ENCODE results near the gene MGST3. TPM values are rescaled to one million over a fixed set of nuclear protein-coding genes. Genes with fewer than 3 reads are reported as not detected.
"Not testable (repeated sequence)": the region's sequence is repeated elsewhere in the genome, so short reads cannot be mapped to it uniquely, and the experiment has no call there.

MGST3 gene
- total RNA-seq, 1 experiment from 2014 or later = 103 TPM

DNA sequence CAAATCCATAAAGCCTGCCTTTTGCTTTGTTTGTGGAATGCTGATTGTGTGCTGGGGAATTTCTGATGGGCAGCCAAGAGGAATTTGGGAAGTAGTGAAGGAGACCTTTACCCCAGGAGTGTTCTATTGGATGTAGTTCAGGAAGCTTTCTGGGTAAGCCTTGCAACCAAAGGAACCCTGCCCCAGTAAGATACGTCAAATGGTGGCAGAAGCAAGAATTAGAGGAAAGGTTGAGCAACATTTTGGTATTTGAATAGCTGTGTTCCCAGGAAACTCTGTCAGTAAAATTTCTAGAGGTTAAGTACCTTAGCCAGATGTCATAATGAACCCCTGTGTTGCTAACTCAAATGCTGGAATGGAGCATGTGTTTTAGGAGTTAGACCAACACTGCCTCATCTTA is 6.4 kb downstream of the MGST3 start:
- POLR2A ChIA-PET = interaction anchor here (0.6 kb wide), 1 partner anchor 72 kb away, joined by 8 read pairs; no protein-coding TSS in a partner anchor
- CTCF ChIA-PET = no interaction called here
- Histone ChIP-seq H3K27ac (ENCODE audit: low read length) (no peak overlapping the region), H3K4me1 (ENCODE audit: control insufficient read depth, insufficient read depth, low read length) (peaks cover 13% of the 10 kb centered on the region), H3K36me3 (ENCODE audit: control insufficient read depth, insufficient read depth, low read length) (no peaks in the 10 kb centered on the region), H3K27me3 (ENCODE audit: control insufficient read depth, insufficient read depth, low read length) (no peaks in the 10 kb centered on the region), H3K9me3 (ENCODE audit: control insufficient read depth, insufficient read depth, low read depth, low read length) (no peaks in the 10 kb centered on the region), H3K4me3 (ENCODE audit: low read depth in 2 of 2, low read length in 2 of 2) (no peak overlapping the region)
- TF ChIP-seq, protein P1, sequence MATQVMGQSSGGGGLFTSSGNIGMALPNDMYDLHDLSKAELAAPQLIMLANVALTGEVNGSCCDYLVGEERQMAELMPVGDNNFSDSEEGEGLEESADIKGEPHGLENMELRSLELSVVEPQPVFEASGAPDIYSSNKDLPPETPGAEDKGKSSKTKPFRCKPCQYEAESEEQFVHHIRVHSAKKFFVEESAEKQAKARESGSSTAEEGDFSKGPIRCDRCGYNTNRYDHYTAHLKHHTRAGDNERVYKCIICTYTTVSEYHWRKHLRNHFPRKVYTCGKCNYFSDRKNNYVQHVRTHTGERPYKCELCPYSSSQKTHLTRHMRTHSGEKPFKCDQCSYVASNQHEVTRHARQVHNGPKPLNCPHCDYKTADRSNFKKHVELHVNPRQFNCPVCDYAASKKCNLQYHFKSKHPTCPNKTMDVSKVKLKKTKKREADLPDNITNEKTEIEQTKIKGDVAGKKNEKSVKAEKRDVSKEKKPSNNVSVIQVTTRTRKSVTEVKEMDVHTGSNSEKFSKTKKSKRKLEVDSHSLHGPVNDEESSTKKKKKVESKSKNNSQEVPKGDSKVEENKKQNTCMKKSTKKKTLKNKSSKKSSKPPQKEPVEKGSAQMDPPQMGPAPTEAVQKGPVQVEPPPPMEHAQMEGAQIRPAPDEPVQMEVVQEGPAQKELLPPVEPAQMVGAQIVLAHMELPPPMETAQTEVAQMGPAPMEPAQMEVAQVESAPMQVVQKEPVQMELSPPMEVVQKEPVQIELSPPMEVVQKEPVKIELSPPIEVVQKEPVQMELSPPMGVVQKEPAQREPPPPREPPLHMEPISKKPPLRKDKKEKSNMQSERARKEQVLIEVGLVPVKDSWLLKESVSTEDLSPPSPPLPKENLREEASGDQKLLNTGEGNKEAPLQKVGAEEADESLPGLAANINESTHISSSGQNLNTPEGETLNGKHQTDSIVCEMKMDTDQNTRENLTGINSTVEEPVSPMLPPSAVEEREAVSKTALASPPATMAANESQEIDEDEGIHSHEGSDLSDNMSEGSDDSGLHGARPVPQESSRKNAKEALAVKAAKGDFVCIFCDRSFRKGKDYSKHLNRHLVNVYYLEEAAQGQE (IDR thresholded peaks at IDR 0.05; ENCODE audit: insufficient read depth in 1 of 2, low read depth in 2 of 2, low read length in 1 of 2) = no peak
- TF ChIP-seq SIN3A (IDR thresholded peaks at IDR 0.05; ENCODE audit: borderline replicate concordance, insufficient read depth, low read depth, low read length) = no peak
- TF ChIP-seq POLR2AphosphoS5 (IDR thresholded peaks at IDR 0.05; ENCODE audit: low read depth, low read length) = no peak
- TF ChIP-seq TCF7L2 (IDR thresholded peaks at IDR 0.05; ENCODE audit: low read depth, low read length) = no peak
- TF ChIP-seq, protein P2, sequence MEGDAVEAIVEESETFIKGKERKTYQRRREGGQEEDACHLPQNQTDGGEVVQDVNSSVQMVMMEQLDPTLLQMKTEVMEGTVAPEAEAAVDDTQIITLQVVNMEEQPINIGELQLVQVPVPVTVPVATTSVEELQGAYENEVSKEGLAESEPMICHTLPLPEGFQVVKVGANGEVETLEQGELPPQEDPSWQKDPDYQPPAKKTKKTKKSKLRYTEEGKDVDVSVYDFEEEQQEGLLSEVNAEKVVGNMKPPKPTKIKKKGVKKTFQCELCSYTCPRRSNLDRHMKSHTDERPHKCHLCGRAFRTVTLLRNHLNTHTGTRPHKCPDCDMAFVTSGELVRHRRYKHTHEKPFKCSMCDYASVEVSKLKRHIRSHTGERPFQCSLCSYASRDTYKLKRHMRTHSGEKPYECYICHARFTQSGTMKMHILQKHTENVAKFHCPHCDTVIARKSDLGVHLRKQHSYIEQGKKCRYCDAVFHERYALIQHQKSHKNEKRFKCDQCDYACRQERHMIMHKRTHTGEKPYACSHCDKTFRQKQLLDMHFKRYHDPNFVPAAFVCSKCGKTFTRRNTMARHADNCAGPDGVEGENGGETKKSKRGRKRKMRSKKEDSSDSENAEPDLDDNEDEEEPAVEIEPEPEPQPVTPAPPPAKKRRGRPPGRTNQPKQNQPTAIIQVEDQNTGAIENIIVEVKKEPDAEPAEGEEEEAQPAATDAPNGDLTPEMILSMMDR (IDR thresholded peaks at IDR 0.05) = no peak
- ATAC-seq = no peak
- BruUV-seq (replicated peaks) = no TSS peak
- no peak for DNase-seq (ENCODE audit: low read depth, low spot score)
- intact Hi-C loops (cut with micrococcal nuclease; ENCODE audit: unreplicated experiment) (no loop called here), in situ Hi-C loops (cut with HindIII; ENCODE audit: low pct_unique_long_range_greater_than_20kb, low sequenced_read_pairs) (no loop called here)

DNA sequence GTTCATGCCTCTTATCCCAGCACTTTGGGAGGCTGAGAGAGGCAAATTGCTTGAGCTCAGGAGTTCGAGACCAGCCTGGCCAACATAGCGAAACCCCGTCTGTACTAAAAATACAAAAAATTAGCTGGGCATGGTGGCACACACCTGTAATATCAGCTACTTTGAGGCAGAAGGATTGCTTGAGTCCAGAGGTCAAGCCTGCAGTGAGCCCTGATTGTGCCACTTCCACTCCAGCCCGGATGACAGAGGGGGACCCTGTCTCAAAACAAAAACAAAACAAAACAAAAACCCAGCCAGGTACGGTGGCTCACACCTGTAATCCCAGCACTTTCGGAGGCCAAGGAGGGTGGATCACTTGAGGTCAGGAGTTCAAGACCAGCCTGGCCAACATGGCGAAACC is 7.2 kb downstream of the MGST3 start:
- ATAC-seq; BruUV-seq (replicated peaks); in situ Hi-C loops (cut with HindIII; ENCODE audit: low pct_unique_long_range_greater_than_20kb, low sequenced_read_pairs); CTCF ChIA-PET; H3K9me3 ChIP-seq (ENCODE audit: control insufficient read depth, insufficient read depth, low read depth, low read length); intact Hi-C loops (cut with micrococcal nuclease; ENCODE audit: unreplicated experiment); H3K4me3 ChIP-seq (ENCODE audit: low read depth in 2 of 2, low read length in 2 of 2); H3K27me3 ChIP-seq (ENCODE audit: control insufficient read depth, insufficient read depth, low read length); DNase-seq (ENCODE audit: low read depth, low spot score); H3K36me3 ChIP-seq (ENCODE audit: control insufficient read depth, insufficient read depth, low read length); H3K4me1 ChIP-seq (ENCODE audit: control insufficient read depth, insufficient read depth, low read length); POLR2A ChIA-PET; H3K27ac ChIP-seq (ENCODE audit: low read length): not testable (repeated sequence)

DNA sequence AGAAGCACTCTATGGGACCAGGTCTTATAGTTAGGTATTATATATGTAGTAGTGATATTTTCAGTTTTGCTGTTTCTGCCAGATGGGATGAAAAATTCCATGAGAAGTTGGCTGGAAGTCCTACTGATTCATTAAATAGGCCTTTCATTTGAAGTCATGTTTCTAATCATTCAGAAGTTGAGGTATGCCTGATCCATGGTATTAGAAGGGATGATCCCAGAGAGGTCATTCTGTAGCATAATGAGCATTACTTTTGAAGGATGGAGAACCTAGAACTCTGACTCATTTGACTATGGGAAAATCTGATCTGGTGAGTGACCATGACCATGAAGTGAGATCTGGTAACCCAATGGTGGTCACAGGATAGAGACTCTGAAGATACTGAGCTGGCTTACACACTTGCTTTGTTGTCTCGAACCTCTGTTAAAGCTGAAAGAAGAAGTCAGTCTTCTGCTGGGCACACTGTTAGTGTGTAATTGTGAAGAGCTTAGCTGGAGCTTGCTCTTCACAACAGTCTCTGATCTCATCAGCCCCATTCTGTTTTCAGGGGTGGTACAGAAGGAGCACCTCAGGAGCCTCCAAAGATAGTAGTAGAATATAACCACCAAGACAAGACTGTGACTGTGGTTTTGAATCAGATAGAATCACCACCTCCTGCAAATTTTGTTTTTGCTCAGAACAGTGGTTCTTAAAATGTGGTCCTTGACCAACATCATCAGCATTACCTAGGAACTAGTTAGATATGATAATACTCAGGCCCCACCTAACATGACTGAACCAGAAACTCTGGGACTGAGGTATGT is 9.0 kb downstream of the MGST3 start:
- Histone ChIP-seq H3K36me3 (ENCODE audit: control insufficient read depth, insufficient read depth, low read length) (no peaks in the 10 kb centered on the region), H3K9me3 (ENCODE audit: control insufficient read depth, insufficient read depth, low read depth, low read length) (no peaks in the 10 kb centered on the region), H3K27me3 (ENCODE audit: control insufficient read depth, insufficient read depth, low read length) (no peaks in the 10 kb centered on the region), H3K4me3 (ENCODE audit: low read depth in 2 of 2, low read length in 2 of 2) (no peak overlapping the region), H3K4me1 (ENCODE audit: control insufficient read depth, insufficient read depth, low read length) (no peaks in the 10 kb centered on the region), H3K27ac (ENCODE audit: low read length) (no peak overlapping the region)
- no TSS peak for BruUV-seq (replicated peaks)
- DNase-seq (ENCODE audit: low read depth, low spot score) = no peak
- CTCF ChIA-PET = no interaction called here
- POLR2A ChIA-PET = no interaction called here
- ATAC-seq = no peak
- intact Hi-C loops (cut with micrococcal nuclease; ENCODE audit: unreplicated experiment) = no loop called here
- TF ChIP-seq POLR2AphosphoS5 (IDR thresholded peaks at IDR 0.05; ENCODE audit: low read depth, low read length) (no peak), SIN3A (IDR thresholded peaks at IDR 0.05; ENCODE audit: borderline replicate concordance, insufficient read depth, low read depth, low read length) (no peak), TCF7L2 (IDR thresholded peaks at IDR 0.05; ENCODE audit: low read depth, low read length) (no peak)
- TF ChIP-seq, protein P2 (IDR thresholded peaks at IDR 0.05) = no peak
- TF ChIP-seq, protein P1 (IDR thresholded peaks at IDR 0.05; ENCODE audit: insufficient read depth in 1 of 2, low read depth in 2 of 2, low read length in 1 of 2) = no peak
- in situ Hi-C loops (cut with HindIII; ENCODE audit: low pct_unique_long_range_greater_than_20kb, low sequenced_read_pairs) = no loop called here

All from Panc1 (cell line).